ENCODE data around the gene ITCH. TPM values are rescaled to one million over a fixed set of nuclear protein-coding genes. Genes with fewer than 3 reads are reported as not detected.

The ITCH gene
- total RNA-seq, 1 experiment from 2014 or later: 63.9 TPM

GRCh38 chr20:34495307-34495706 is 132.2 kb downstream of the ITCH start:
- no TSS peak for BruUV-seq (replicated peaks)

GRCh38 chr20:34495916-34496315 is 132.8 kb downstream of the ITCH start:
- in situ Hi-C loops (cut with HindIII; ENCODE audit: low pct_unique_long_range_greater_than_20kb, low sequenced_read_pairs) (no loop called here), intact Hi-C loops (cut with micrococcal nuclease; ENCODE audit: unreplicated experiment) (no loop called here)

More at GRCh38 chr20:34495307-34495706, 132.2 kb downstream of the ITCH start:
- intact Hi-C loops (cut with micrococcal nuclease; ENCODE audit: unreplicated experiment): no loop called here
- no peak for ATAC-seq
- Histone ChIP-seq H3K4me1 (ENCODE audit: control insufficient read depth, insufficient read depth, low read length) (no peaks in the 10 kb centered on the region), H3K9me3 (ENCODE audit: control insufficient read depth, insufficient read depth, low read depth, low read length) (no peaks in the 10 kb centered on the region), H3K27ac (ENCODE audit: low read length) (no peak overlapping the region), H3K4me3 (ENCODE audit: low read depth in 2 of 2, low read length in 2 of 2) (no peak overlapping the region), H3K27me3 (ENCODE audit: control insufficient read depth, insufficient read depth, low read length) (no peaks in the 10 kb centered on the region), H3K36me3 (ENCODE audit: control insufficient read depth, insufficient read depth, low read length) (peaks cover 16% of the 10 kb centered on the region)
- TF ChIP-seq POLR2AphosphoS5 (IDR thresholded peaks at IDR 0.05; ENCODE audit: low read depth, low read length) (no peak), TCF7L2 (IDR thresholded peaks at IDR 0.05; ENCODE audit: low read depth, low read length) (no peak), CTCF (IDR thresholded peaks at IDR 0.05) (no peak), REST (IDR thresholded peaks at IDR 0.05; ENCODE audit: insufficient read depth in 1 of 2, low read depth in 2 of 2, low read length in 1 of 2) (no peak), SIN3A (IDR thresholded peaks at IDR 0.05; ENCODE audit: borderline replicate concordance, insufficient read depth, low read depth, low read length) (no peak)
- ChIA-PET POLR2A (no interaction called here), CTCF (no interaction called here)
- in situ Hi-C loops (cut with HindIII; ENCODE audit: low pct_unique_long_range_greater_than_20kb, low sequenced_read_pairs): no loop called here
- no peak for DNase-seq (ENCODE audit: low read depth, low spot score)

More at GRCh38 chr20:34495916-34496315, 132.8 kb downstream of the ITCH start:
- H3K27ac ChIP-seq (ENCODE audit: low read length): no peak overlapping the region
- no peaks in the 10 kb centered on the region for H3K9me3 ChIP-seq (ENCODE audit: control insufficient read depth, insufficient read depth, low read depth, low read length)
- TF ChIP-seq CTCF (IDR thresholded peaks at IDR 0.05) (no peak), TCF7L2 (IDR thresholded peaks at IDR 0.05; ENCODE audit: low read depth, low read length) (no peak), SIN3A (IDR thresholded peaks at IDR 0.05; ENCODE audit: borderline replicate concordance, insufficient read depth, low read depth, low read length) (no peak), POLR2AphosphoS5 (IDR thresholded peaks at IDR 0.05; ENCODE audit: low read depth, low read length) (no peak), REST (IDR thresholded peaks at IDR 0.05; ENCODE audit: insufficient read depth in 1 of 2, low read depth in 2 of 2, low read length in 1 of 2) (no peak)
- H3K4me1 ChIP-seq (ENCODE audit: control insufficient read depth, insufficient read depth, low read length): no peaks in the 10 kb centered on the region
- ChIA-PET CTCF (no interaction called here), POLR2A (interaction anchor here (0.6 kb wide), 1 partner anchor 15 kb away, joined by 3 read pairs; no protein-coding TSS in a partner anchor)
- DNase-seq (ENCODE audit: low read depth, low spot score) (no peak), ATAC-seq (no peak)
- BruUV-seq (replicated peaks): no TSS peak
- no peak overlapping the region for H3K4me3 ChIP-seq (ENCODE audit: low read depth in 2 of 2, low read length in 2 of 2)
- H3K27me3 ChIP-seq (ENCODE audit: control insufficient read depth, insufficient read depth, low read length): no peaks in the 10 kb centered on the region
- peaks cover 10% of the 10 kb centered on the region for H3K36me3 ChIP-seq (ENCODE audit: control insufficient read depth, insufficient read depth, low read length)
